ENCODE measurements around the gene NLRP3.
"Not testable (repeated sequence)": the region's sequence is repeated elsewhere in the genome, so short reads cannot be mapped to it uniquely, and the experiment has no call there.

The NLRP3 gene

GRCh38 chr1:247415423-247416361, at the start of gene NLRP3:
NLRP3 (plus strand) TSS chr1:247416173; CDS start chr1:247418801, 2,628 bp downstream.
- DNase-seq: no peak

GRCh38 chr1:247366345-247366744, 49.6 kb upstream of the NLRP3 start:
- DNase-seq: not testable (repeated sequence)

GRCh38 chr1:247366926-247367645, 48.9 kb upstream of the NLRP3 start:
- no peak for DNase-seq

- no peak for DNase-seq
Measured at GRCh38 chr1:247367786-247368422, 48.1 kb upstream of the NLRP3 start.

GRCh38 chr1:247368490-247369145, 47.4 kb upstream of the NLRP3 start:
- no peak for DNase-seq

- DNase-seq: no peak
Measured at GRCh38 chr1:247370786-247371732, 44.9 kb upstream of the NLRP3 start.

- DNase-seq: no peak
Measured at GRCh38 chr1:247371801-247372259, 44.1 kb upstream of the NLRP3 start.

- DNase-seq: peak; percentile 59
Measured at GRCh38 chr1:247373721-247374141, 42.2 kb upstream of the NLRP3 start.

- not testable (repeated sequence) for DNase-seq
Measured at GRCh38 chr1:247374651-247375334, 41.2 kb upstream of the NLRP3 start.

GRCh38 chr1:247375747-247376146, 40.2 kb upstream of the NLRP3 start:
- DNase-seq: no peak

- DNase-seq: no peak
Measured at GRCh38 chr1:247376659-247377058, 39.3 kb upstream of the NLRP3 start.

- DNase-seq: not testable (repeated sequence)
Measured at GRCh38 chr1:247377656-247378055, 38.3 kb upstream of the NLRP3 start.

GRCh38 chr1:247378334-247379073, 37.5 kb upstream of the NLRP3 start:
- DNase-seq: no peak

GRCh38 chr1:247385283-247385682, 30.7 kb upstream of the NLRP3 start:
- DNase-seq: no peak

GRCh38 chr1:247386217-247386616, 29.8 kb upstream of the NLRP3 start:
- DNase-seq: no peak

GRCh38 chr1:247386687-247387086, 29.3 kb upstream of the NLRP3 start:
- DNase-seq: no peak

- no peak for DNase-seq
Measured at GRCh38 chr1:247387096-247387495, 28.9 kb upstream of the NLRP3 start.

GRCh38 chr1:247387565-247387964, 28.4 kb upstream of the NLRP3 start:
- DNase-seq: no peak

GRCh38 chr1:247390116-247390791, 25.7 kb upstream of the NLRP3 start:
- peak; percentile 70 for DNase-seq

GRCh38 chr1:247390996-247391395, 25.0 kb upstream of the NLRP3 start:
- no peak for DNase-seq

All from stimulated activated CD4-positive, alpha-beta T cell treated with anti-CD3 and anti-CD28 coated beads, Interleukin-12 subunit alpha, Interleukin-12 subunit beta, amount 100 ng/mL, for 4 hours (primary cell).